ENCODE data around the gene ZBTB3. TPM values are rescaled to one million over a fixed set of nuclear protein-coding genes. Genes with fewer than 3 reads are reported as not detected.

ZBTB3 gene
- total and polyA plus RNA-seq, 2 of the 13 experiments (the other 11 are each of a cell fraction or from before 2014, with no cell fraction given): 3.4 to 5.2 TPM

DNA sequence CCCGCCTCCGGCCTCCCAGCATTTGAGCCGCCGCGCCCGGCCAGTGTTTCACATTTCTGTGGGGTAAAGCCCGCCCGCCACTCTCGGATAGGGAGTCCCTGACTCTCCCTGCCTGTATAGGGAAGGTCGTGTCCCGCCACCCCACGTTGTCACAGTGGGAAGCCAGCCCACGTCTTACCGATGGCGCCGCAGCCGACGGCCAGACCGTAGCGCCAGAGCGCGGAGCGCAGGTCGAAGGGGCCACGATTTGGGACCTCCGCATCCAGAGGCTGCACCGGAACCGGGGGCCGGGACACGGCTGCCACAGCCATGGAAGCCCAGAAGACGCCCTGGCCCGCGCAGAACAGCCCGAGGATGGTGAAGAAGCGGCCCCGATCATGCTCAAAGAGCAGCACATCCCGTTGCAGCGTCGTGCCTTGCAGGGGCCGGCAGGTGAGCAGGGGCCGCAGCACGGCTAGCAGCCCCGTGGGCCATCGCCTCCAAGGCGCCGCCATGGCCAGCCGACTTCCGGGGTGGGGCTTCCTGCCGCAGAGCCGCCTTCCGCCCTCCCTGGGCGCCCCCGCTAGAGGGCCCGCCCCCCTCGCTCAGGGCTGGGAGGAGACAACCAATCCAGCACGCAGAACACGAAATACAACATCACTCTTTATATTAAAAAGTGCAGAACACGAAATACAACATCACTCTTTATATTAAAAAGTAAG, 37.7 kb upstream of the ZBTB3 start, which contains the start of gene TMEM223 (continued):
- TF ChIP-seq ATF3 (CRISPR knock-in tag; IDR thresholded peaks at IDR 0.05) (peak; percentile 41; the same call in 1 of the 2 replicates), FIP1L1 (IDR thresholded peaks at IDR 0.05; ENCODE audit: borderline replicate concordance, insufficient read depth, low read depth, low read length) (no peak), NR2F1 (CRISPR knock-in tag; IDR thresholded peaks at IDR 0.05) (no peak), NR2F6 (IDR thresholded peaks at IDR 0.05) (no peak), NR2F6 (CRISPR knock-in tag; IDR thresholded peaks at IDR 0.05) (peak; percentile 34; the same call in 1 of the 2 replicates), NR2C2 (CRISPR knock-in tag; IDR thresholded peaks at IDR 0.05; ENCODE audit: borderline replicate concordance) (no peak; the same call in 1 of the 2 replicates), FOXO1 (CRISPR knock-in tag; IDR thresholded peaks at IDR 0.05) (peak; percentile 45), ZNF260 (CRISPR knock-in tag; IDR thresholded peaks at IDR 0.05; ENCODE audit: borderline replicate concordance, low read depth) (no peak), HNRNPK (IDR thresholded peaks at IDR 0.05; ENCODE audit: low read depth, low read length, poor library complexity, severe bottlenecking) (no peak), JUNB (CRISPR knock-in tag; IDR thresholded peaks at IDR 0.05; ENCODE audit: borderline replicate concordance) (no peak), LBX2 (CRISPR knock-in tag; IDR thresholded peaks at IDR 0.05; ENCODE audit: borderline replicate concordance) (no peak), FOXA3 (CRISPR knock-in tag; IDR thresholded peaks at IDR 0.05) (peak; percentile 38; the same call in 1 of the 2 replicates), REST (IDR thresholded peaks at IDR 0.05; ENCODE audit: borderline replicate concordance in 1 of 2, low read depth in 1 of 2, low read length in 2 of 2) (0 out of 4 replicates have a peak, but pooled peaks of 1 of the 2 experiments have one; percentile 40), PITX1 (CRISPR knock-in tag; IDR thresholded peaks at IDR 0.05) (peak; percentile 68; the same call in 1 of the 2 replicates), GATAD2A (CRISPR knock-in tag; IDR thresholded peaks at IDR 0.05) (no peak), ETV5 (CRISPR knock-in tag; IDR thresholded peaks at IDR 0.05; ENCODE audit: borderline replicate concordance) (peak; percentile 93), CCDC6 (CRISPR knock-in tag; IDR thresholded peaks at IDR 0.05) (peak; percentile 66; the same call in 1 of the 2 replicates), ZNF230 (CRISPR knock-in tag; IDR thresholded peaks at IDR 0.05) (no peak), ZNF282 (IDR thresholded peaks at IDR 0.05; ENCODE audit: partially characterized antibody) (no peak)
- TF ChIP-seq, protein P1, sequence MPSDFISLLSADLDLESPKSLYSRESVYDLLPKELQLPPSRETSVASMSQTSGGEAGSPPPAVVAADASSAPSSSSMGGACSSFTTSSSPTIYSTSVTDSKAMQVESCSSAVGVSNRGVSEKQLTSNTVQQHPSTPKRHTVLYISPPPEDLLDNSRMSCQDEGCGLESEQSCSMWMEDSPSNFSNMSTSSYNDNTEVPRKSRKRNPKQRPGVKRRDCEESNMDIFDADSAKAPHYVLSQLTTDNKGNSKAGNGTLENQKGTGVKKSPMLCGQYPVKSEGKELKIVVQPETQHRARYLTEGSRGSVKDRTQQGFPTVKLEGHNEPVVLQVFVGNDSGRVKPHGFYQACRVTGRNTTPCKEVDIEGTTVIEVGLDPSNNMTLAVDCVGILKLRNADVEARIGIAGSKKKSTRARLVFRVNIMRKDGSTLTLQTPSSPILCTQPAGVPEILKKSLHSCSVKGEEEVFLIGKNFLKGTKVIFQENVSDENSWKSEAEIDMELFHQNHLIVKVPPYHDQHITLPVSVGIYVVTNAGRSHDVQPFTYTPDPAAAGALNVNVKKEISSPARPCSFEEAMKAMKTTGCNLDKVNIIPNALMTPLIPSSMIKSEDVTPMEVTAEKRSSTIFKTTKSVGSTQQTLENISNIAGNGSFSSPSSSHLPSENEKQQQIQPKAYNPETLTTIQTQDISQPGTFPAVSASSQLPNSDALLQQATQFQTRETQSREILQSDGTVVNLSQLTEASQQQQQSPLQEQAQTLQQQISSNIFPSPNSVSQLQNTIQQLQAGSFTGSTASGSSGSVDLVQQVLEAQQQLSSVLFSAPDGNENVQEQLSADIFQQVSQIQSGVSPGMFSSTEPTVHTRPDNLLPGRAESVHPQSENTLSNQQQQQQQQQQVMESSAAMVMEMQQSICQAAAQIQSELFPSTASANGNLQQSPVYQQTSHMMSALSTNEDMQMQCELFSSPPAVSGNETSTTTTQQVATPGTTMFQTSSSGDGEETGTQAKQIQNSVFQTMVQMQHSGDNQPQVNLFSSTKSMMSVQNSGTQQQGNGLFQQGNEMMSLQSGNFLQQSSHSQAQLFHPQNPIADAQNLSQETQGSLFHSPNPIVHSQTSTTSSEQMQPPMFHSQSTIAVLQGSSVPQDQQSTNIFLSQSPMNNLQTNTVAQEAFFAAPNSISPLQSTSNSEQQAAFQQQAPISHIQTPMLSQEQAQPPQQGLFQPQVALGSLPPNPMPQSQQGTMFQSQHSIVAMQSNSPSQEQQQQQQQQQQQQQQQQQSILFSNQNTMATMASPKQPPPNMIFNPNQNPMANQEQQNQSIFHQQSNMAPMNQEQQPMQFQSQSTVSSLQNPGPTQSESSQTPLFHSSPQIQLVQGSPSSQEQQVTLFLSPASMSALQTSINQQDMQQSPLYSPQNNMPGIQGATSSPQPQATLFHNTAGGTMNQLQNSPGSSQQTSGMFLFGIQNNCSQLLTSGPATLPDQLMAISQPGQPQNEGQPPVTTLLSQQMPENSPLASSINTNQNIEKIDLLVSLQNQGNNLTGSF (CRISPR knock-in tag; IDR thresholded peaks at IDR 0.05): no peak
